DND-41 (cell line): ENCODE data around the gene VSIG10.

Experiments
- ATAC-seq: fragments of 200-7000 bp; cut with Tn5 transposase; 3 replicates; pipeline ENCODE4 v1.9.1; 2021; ENCODE audit warnings: low read depth; ENCODE audit not compliant: insufficient read depth
- DNase-seq: peaks from one replicate; pipeline ENCODE4 v3.0.0-alpha.2; 2020
- H2AFZ ChIP-seq: 2 replicates; pipeline ENCODE4 v1.6.0; 2012; ENCODE audit warnings: low read depth, low read length
- H3K27ac ChIP-seq: 2 replicates; pipeline ENCODE4 v1.5.1; 2012; ENCODE audit warnings: low read length, inconsistent platforms
- H3K27me3 ChIP-seq: fragments of 200-600 bp; sonication (generic); 2 replicates; pipeline ENCODE4 v1.6.0; 2012; ENCODE audit warnings: low read length, mild to moderate bottlenecking, inconsistent platforms; ENCODE audit not compliant: insufficient read depth, poor library complexity
- H3K36me3 ChIP-seq: 2 replicates; pipeline ENCODE4 v1.5.1; 2012; ENCODE audit warnings: low read length, inconsistent platforms; ENCODE audit not compliant: insufficient read depth
- H3K4me1 ChIP-seq: 2 replicates; pipeline ENCODE4 v1.5.1; 2012; ENCODE audit warnings: mild to moderate bottlenecking, low read length; ENCODE audit not compliant: insufficient read depth
- H3K4me2 ChIP-seq: 2 replicates; pipeline ENCODE4 v1.6.0; 2012; ENCODE audit warnings: mild to moderate bottlenecking, moderate library complexity, low read length, inconsistent platforms; ENCODE audit not compliant: insufficient read depth
- H3K4me3 ChIP-seq, 2 experiments: fragments of 200-600 bp in 1 of 2; shearing (Covaris generic) in 1 of 2; 2 replicates each; pipeline ENCODE4 v1.5.1; 2012 to 2016; ENCODE audit warnings: inconsistent platforms in 2 of 2, low read length in 2 of 2, mild to moderate bottlenecking in 2 of 2, low read depth in 1 of 2, moderate library complexity in 1 of 2
- H3K79me2 ChIP-seq: 2 replicates; pipeline ENCODE4 v1.6.0; 2012; ENCODE audit warnings: low read length, inconsistent platforms; ENCODE audit not compliant: insufficient read depth
- H3K9ac ChIP-seq: 2 replicates; pipeline ENCODE4 v1.6.0; 2012; ENCODE audit warnings: low read depth, mild to moderate bottlenecking, inconsistent platforms, low read length, moderate library complexity
- H3K9me3 ChIP-seq: 2 replicates; pipeline ENCODE4 v1.5.1; 2012; ENCODE audit warnings: low read length, moderate library complexity, mild to moderate bottlenecking, inconsistent platforms; ENCODE audit not compliant: insufficient read depth, severe bottlenecking
- H4K20me1 ChIP-seq: 2 replicates; pipeline ENCODE4 v1.6.0; 2012; ENCODE audit warnings: low read length; ENCODE audit not compliant: insufficient read depth
- EZH2 ChIP-seq: IDR thresholded peaks from 3 replicates; pipeline ENCODE4 v1.6.1; 2012; ENCODE audit warnings: borderline replicate concordance, low read depth, mild to moderate bottlenecking, moderate library complexity, low read length, inconsistent platforms; ENCODE audit not compliant: severe bottlenecking
- TF ChIP-seq, protein P1 (sequence below): IDR thresholded peaks from 2 replicates; pipeline ENCODE4 v1.5.1; 2012; ENCODE audit warnings: borderline replicate concordance, low read length, moderate library complexity, mild to moderate bottlenecking; ENCODE audit not compliant: poor library complexity, severe bottlenecking; ENCODE audit errors: extremely low read depth

VSIG10 gene

DNA sequence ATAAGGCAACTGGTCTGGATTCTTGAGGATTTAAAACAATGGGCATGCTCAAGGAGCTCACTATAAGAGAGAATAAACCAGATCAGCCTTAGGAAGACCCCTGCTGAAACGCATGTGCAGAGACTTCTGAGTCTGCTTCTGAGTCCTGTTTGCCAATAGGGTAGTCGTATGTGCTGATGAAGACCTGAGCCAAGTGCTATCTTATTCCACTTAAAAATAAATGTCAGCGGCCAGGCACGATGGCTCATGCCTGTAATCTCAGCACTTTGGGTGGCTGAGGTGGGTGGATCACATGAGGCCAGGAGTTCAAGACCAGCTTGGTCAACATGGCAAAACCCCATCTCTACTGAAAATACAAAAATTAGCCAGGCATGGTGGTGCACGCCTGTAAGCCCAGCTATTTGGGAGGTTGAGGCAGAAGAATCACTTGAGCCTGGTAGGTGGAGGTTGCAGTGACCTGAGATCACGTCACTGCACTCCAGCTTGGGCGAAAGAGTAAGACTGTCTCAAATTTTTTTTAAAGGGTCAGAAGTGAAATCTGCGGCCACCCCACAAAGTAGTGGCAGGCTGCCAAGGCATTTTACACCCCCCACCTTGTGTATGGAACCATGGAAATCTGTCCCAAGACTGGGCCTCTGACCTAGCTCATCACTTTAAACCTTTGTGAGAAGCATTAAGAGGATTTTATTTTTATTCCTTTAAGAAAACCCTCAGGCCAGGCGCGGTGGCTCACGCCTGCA is 67.0 kb downstream of the VSIG10 start:
- Histone ChIP-seq H3K4me3 (no peak overlapping the region), H3K27me3 (no peaks in the 10 kb centered on the region), H3K27ac (no peak overlapping the region), H4K20me1 (no peaks in the 10 kb centered on the region; the same call in 1 of the 2 replicates), H3K79me2 (no peaks in the 10 kb centered on the region), H3K4me1 (no peaks in the 10 kb centered on the region), H3K9me3 (no peaks in the 10 kb centered on the region), H3K4me2 (no peak overlapping the region), H2AFZ (no peak overlapping the region), H3K36me3 (peaks cover 79% of the 10 kb centered on the region), H3K9ac (no peak overlapping the region)
- TF ChIP-seq, protein P1, sequence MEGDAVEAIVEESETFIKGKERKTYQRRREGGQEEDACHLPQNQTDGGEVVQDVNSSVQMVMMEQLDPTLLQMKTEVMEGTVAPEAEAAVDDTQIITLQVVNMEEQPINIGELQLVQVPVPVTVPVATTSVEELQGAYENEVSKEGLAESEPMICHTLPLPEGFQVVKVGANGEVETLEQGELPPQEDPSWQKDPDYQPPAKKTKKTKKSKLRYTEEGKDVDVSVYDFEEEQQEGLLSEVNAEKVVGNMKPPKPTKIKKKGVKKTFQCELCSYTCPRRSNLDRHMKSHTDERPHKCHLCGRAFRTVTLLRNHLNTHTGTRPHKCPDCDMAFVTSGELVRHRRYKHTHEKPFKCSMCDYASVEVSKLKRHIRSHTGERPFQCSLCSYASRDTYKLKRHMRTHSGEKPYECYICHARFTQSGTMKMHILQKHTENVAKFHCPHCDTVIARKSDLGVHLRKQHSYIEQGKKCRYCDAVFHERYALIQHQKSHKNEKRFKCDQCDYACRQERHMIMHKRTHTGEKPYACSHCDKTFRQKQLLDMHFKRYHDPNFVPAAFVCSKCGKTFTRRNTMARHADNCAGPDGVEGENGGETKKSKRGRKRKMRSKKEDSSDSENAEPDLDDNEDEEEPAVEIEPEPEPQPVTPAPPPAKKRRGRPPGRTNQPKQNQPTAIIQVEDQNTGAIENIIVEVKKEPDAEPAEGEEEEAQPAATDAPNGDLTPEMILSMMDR, result no peak
- TF ChIP-seq EZH2, result no peak
- no peak for DNase-seq
- ATAC-seq, result no peak

DNA sequence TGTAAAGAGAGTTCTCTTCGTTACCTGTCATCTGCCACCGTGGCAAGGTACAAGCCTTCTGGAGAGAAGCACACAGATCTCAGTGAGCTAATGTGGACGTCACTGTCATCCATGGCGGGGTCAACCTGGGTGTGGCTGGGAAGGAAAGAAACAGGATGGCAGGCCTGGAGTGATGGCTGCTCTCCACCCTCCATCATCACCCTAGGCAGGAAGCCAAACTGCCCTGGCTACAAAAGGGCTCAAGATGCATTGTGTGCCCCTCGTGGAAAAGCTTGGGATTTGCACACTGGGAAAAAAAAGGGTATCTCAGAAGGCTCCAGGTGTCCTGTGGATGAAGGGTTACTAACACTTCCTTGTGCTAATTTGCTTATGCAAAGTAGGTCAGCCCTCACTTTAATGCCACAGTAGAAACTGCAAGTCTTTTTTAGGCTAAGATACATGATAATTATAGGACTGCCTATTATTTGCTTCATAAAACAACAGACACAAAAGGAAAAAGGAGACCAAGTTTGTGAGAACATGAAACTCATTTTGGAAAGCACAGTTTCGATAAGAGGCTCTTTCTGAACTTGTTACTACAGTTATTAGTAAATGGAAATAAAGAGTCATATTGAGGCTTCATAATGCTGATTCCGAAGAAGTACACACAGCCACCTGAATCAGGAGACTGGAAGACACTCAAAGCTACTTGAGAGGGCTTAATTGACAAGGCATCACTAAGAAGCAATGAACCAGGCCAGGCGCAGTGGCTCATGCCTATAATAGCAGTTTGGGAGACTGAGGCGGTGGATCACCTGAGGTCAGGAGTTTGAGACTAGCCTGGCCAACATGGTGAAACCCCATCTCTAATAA is 68.4 kb downstream of the VSIG10 start:
- no peak overlapping the region for H2AFZ ChIP-seq
- peaks cover 83% of the 10 kb centered on the region for H3K36me3 ChIP-seq
- H3K27ac ChIP-seq, result no peak overlapping the region
- no peak overlapping the region for H3K9ac ChIP-seq
- ATAC-seq (no peak), DNase-seq (no peak)
- no peaks in the 10 kb centered on the region for H3K79me2 ChIP-seq
- TF ChIP-seq, protein P1, result no peak
- TF ChIP-seq EZH2, result no peak
- H3K4me1 ChIP-seq, result no peaks in the 10 kb centered on the region
- H3K4me2 ChIP-seq, result no peak overlapping the region
- H4K20me1 ChIP-seq, result no peaks in the 10 kb centered on the region; the same call in 1 of the 2 replicates
- H3K4me3 ChIP-seq, result no peak overlapping the region
- no peaks in the 10 kb centered on the region for H3K27me3 ChIP-seq
- no peaks in the 10 kb centered on the region for H3K9me3 ChIP-seq

DNA sequence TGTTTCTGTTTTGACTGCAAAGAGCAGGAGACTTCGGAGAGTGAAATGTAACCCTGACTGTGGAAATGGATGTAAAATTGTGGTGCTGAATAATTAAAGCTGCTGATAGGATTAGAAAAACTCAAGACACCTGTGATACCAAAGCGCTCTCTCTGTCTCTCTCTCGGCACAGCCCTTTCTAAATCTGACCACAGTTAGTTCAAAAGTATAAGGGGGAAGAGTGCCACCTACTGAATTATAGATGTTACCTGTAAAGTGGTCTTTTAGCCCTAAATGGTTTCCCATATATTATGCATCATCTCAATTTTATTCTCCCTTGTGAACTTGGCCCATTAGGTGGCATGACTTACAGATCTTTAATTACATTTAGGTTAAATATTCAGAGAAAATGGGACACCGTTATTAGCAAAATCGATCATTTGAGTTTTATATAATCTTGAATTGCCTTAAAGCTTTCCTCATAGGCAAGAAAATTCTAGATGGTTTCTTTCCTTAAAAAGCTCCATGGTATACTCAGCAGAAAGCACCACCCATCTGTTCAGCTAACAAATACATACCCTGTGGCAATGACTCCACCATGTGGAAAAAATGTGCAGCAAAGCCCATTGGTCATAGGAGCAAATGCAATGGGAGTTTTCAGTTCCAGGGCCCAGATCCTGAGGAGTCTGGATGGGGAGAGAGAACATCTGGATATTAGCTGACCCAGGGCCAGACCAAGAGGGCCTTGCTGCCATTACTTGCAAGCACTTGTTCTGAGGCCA is 69.2 kb downstream of the VSIG10 start:
- no peak overlapping the region for H3K27ac ChIP-seq
- no peaks in the 10 kb centered on the region for H3K4me1 ChIP-seq
- no peaks in the 10 kb centered on the region for H3K9me3 ChIP-seq
- H3K4me2 ChIP-seq, result no peak overlapping the region
- no peak overlapping the region for H2AFZ ChIP-seq
- peaks cover 86% of the 10 kb centered on the region for H3K36me3 ChIP-seq
- H3K79me2 ChIP-seq, result no peaks in the 10 kb centered on the region
- H3K27me3 ChIP-seq, result no peaks in the 10 kb centered on the region
- ATAC-seq, result peak; percentile 11; the same call in 1 of the 3 replicates
- TF ChIP-seq EZH2, result no peak
- TF ChIP-seq, protein P1, result peak; percentile 8
- no peak for DNase-seq
- no peaks in the 10 kb centered on the region; the same call in 1 of the 2 replicates for H4K20me1 ChIP-seq
- H3K4me3 ChIP-seq, result no peak overlapping the region
- H3K9ac ChIP-seq, result no peak overlapping the region
